Measurements from ENCODE around the gene TMEM63B.
"Not testable (repeated sequence)": the region's sequence is repeated elsewhere in the genome, so short reads cannot be mapped to it uniquely, and the experiment has no call there.

TMEM63B gene

DNA sequence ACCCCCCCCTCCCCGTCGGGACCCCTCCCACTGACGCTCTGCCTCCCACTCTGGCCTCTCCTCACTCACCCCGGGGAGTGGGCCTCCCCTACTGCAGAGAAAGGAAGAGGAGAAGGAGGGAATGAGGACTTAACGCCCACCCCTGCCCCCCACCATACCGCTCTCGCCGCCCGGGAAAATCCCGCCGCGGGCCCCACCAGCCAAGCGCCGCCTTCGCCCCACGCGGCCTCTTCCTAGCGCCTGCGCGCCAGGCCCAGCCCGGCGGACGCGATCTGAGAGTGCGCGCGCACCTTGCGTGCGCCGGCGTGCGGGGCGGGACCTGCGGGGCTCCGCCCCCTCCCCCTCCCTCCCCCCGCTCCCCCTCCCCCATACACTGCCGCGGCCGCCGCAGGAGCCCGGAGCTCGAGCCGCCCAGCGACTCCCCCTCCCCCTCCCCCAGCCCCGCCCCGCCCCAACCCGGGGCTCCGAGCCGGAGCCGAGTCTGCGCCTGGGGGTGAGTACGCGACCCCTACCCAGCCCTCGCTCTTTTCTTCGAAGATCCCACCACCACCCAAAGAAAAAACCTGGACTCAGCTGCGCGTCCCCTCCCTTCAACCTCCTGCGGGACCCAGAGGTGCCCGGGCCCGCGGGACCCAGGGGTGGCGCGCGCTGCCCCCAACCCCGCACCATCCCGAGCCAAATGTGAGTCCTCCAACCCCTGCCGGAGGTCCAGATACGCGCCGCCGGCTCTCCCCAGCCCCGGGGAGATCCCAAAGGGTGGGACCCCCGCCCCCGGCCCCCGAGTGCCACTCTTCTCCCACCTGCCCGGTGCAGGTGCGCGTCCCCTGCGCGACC, at the start of gene TMEM63B, which contains the start of gene MRPL14:
TSS of gene TMEM63B (plus strand) at position 369 of the 834 bp plus-strand sequence. CDS start 7,031 bp downstream, outside the sequence.
TSS of gene MRPL14 (minus strand) at position 267 of the 834 bp plus-strand sequence. CDS start 10,841 bp downstream, outside the sequence.
- peak; percentile 90 for DNase-seq

DNA sequence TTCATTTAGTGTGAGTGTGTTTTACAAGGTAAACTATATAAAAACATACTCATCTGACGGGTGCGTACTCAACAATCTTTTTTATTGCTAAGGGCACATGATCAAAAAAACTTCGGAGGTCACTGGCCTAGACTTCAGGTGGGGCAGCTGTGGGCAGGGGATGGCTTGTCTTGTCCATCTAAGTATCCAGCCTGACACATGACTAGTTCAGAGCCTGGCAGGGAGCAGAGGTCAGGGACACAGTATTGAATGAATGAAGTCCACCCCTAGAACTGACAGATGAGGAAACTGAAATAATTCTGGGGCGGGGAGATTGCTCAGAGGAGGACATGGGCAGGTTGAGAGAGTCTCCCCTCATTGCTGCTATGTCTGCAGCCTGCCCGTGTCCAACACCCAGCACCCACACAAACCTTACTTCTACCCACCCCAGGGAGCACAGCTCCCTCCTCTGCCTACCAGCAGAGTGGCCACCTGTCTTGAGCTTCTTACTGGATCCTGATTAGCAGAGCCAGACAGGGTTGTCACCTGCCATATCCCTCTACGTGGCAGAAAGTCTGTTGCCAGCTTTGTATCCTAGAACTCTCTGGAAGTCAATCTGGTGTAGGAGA, 49.0 kb upstream of the TMEM63B start:
- DNase-seq: no peak

DNA sequence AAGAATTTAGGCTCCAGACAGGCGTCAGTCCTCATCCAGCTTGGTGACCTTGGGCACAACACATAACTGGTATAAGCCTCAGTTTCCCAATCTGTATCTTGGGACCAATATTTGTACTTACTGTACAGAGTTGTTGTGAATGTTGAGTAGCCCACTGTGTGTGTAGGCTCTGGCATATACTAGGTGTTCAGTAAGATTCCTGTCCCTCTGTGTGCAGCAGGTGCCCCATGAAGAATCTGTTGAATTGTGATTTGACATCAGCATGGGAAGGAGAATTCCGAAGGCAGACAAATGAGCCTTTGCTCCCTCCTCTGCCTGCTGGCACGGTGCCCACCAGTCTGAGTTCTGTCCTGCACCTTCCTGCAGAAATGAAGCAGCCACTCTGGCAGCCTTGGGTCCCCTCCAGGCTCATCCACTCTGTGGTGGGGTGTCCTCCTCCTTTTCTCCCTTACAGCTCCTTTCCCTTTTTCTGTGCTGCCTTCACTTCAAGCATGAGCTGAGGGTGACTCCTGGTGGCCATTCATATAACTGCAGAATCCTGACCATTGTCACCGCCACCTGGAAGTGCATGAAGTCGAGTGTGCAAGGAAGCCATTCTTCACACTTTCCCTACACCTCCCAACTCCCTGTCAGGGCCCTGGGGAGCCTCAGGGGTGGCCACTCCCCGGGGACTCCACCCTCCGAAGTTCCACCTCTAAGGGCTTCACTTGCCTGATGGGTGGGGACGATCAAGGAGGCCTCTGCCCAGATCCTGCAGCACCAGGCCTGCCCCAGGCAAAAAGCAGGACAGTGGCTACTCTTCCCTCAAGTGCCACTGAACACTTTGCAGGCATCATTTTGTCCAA, 48.3 kb upstream of the TMEM63B start:
- DNase-seq: peak; percentile 76

DNA sequence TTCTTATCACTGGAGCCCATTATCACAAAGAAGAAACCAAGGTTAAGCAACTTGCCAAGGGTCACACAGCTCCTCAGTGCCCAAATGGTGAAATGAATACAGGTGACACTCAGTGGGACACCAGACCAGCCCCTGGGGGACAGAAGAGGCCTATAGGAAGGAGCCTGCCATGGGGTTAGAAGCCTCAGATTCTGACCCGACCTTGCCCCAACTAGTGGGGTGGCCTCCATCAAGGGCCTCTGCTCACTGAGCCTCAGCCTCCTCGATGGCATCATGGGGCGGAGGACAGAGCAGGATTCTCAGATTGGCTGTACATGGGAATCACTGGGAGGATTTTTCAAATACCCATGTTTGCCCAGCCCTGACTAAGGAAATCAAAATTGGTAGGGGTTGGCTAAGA, 47.7 kb upstream of the TMEM63B start:
- no peak for DNase-seq

DNA sequence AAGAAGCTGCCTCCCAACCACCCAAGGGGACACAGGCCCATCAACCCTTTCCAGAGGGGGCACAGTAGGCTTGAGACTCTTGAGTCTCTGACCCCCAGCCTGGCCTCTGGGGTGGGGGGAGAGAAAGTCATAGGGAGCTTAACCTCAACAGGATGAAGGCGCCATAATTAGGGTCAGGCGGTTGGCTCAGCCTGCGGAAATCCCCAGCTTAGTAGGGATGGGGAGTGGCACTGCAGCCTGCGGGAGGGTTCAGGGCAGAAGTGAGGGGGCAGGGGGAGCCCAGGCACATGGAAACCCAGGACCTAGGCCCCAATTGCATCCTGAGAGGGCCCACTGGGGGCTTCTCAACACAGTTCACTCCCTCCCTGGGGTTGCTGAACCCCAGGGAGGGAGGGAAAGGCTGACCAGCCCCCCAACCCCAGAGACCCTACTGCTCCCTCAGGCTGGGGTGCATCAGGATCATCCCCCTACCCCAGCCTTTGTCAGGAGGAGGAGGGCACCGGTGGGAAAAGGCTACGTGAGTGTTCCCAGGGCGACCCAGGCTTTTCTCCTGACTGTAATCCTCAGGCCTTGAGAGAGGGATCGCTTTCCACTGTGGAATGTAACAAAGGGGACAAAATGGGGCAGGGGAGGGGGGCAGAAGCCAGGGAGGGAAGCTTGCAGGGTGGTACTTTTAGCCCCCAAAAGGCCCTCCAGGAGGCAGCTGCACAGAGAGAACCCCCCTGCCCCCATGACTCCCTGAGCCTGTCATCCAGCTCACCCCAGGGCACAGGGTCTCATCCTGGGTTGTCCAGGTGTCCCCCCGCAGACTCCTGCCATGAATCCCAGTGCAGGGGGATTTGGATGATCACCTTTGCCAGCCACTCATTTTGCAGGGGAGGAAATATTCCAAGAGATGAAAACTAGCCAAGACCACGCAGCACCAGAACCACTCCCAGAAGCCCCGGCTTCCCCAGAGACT, 46.5 kb upstream of the TMEM63B start:
- DNase-seq: no peak

DNA sequence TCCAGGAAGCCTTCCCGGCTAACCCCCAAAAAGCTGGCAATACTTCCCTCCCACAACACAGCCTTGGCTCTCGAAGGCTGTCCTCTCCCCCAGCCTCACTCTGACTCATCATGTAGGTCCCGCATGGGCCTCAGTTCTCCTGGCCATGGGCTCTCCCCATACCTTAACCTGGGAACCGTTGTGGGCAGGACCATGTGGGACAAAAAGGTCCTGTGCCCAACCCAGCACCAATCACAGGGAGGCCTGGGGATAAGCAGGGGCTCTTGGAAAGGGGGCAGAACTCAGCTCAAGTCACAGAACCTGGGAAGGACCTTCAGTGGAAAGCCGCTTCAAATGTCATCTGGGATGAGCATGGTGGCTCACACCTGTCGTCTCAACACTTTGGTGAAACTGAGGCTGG, 45.6 kb upstream of the TMEM63B start:
- no peak for DNase-seq

DNA sequence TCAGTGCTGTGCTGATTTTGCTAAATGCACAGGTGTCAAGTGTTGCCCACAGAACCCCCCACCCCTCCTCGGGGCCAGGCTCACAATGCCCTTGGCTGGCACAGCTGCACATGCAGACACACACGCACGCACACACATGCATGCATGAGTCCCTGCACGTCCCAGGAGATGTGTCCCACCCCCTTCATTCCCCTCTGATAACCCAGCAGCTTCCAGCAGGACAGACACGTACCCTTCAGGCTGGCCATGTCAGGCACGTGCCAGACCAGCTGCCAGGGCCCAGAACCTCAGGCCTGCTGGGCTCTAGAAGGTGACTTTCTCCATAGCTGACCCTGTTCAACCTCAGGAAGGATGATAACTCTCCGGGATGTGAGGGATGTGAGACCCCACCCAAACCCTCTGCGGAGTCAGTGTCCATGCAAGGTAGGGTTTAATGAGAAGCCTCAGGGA, 44.5 kb upstream of the TMEM63B start:
- DNase-seq: no peak

DNA sequence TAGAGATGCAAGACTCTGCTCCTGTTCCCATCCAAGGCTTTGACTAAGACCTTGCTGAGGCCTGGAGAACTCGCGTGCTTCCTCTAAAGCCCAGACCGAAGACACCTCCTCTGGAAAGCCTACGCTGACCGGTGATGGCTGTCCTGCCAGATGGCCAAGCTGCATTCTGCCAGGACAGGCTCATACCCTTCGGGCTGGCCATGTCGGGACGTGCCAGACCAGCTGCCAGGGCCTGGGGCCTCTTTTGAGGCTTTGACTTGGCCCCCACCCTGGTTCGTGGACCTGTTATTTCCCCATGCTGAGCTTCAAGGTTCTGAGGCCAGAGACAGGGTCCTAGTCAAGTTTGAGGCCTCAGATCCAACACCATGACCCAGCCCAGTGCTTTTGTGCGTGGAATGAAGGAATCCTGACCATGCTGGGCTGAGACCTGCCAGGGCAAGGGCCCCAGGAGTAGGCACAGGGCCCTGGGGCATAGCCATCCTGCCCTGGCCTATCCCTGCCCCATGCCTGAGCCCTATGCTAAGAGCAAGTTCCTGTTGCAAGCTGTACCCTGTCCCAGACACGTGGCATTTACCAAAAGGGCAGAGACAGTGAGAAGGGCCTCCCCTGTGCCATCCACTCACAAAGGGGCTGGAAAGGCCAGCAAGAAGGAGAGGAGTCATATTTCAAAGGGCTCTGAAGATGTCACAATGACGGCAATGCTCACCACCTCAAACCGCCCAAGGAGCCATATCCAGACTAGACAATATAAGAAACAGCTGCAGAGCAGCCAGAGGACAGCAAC, 42.9 kb upstream of the TMEM63B start:
- DNase-seq: no peak

DNA sequence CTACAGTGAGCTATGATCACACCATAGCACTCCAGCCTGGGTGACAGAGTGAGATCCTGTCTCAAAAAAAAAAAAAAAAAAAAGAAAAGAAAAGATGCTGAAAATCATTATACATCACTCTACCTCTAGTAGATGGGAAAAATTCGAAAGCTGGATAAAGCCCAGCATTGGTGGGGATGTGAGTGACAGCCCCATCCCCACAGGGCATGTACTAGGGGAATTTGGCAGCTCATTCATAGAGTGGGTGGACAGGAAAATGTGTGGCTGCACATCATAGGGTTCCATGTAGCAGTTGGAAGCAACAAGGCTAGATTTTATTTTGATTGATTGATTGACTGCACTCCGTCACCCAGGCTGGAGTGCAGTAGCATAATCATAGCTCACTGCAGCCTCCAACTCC, 42.1 kb upstream of the TMEM63B start:
- DNase-seq: no peak

DNA sequence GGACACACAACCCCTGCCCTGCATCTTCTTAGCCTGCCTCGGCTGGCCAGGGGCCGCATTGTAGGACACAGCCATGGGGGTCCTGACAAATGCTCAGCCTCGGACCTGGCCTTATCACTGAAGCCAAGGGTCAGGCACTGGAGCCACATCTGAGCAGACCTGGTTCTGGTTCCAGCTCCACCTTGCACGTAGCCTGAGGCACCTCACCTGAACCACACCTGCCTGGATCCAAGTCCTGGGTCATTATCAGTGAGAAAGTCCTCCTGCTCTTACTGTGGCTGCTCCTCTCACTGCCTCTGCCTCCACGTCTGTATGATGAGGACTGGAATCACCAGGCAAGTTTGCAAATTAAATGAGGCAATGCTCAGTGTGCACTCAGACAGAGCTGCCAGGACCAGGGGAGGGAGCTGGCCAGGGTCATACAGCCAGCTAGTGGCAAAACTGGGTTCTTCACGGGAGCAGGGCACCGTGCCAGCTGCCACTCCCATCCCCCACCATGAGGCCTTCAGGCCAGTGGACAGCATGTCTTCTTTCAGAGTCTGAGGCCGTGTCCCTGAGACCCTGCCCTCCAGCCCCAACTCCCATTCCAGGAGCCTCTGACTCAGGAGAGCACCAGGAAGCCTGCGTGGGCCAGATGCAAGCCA, 40.3 kb upstream of the TMEM63B start:
- no peak for DNase-seq

DNA sequence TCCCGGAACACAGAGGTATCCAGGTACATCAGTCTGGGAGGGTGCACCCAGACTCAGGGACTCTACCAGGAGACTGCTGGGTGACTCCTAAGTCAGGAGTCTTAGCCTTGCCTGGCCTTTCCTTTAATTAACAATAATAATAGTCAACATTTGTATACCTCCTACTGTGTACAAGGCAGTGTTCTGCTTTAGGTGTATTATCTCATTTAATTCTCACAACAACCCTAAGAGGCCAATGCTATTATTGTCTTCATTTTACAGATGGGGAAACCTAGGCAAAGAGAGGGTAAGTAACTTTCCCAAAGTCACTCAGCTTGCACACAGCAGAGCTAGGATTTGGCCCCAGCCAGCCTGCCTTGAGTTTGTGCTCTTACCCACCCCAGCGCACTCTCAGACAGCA, 39.7 kb upstream of the TMEM63B start:
- no peak for DNase-seq

DNA sequence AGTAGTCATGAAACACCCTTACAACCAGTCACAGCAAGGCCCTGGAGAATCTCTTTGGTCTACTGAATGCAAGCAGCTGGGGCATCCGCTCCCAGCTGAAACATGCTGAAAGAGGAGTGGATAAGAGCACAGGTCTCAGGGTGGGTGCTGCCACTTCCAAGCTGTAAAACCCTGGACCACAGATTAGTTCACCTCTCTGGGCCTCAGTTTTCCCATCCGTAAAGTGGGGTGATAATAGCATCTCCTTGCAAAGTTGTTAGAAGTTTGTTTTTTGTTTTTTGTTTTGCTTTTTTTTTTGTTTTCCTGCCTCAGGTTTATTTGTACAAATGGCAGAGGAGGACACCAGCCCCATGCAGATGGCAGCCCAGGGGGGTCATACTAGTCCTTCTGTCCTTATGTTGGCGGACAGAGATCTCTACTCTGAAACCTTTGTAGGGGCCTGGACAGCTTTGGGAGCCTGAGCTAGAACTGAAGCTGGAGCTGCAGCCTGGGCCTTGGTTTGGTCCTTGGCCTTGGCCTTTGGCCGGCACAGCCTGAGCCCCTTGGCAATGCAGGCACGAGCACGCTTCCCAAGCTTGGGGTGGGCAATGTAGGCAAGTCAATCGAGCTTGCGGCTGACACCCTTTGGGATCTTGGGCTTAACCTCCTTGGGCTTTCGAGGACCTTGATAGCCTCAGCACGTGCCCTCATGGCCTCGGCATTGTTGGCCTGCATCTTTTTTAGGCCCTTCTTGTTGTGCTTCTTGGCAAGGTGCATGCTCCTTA, 38.3 kb upstream of the TMEM63B start:
- no peak for DNase-seq

DNA sequence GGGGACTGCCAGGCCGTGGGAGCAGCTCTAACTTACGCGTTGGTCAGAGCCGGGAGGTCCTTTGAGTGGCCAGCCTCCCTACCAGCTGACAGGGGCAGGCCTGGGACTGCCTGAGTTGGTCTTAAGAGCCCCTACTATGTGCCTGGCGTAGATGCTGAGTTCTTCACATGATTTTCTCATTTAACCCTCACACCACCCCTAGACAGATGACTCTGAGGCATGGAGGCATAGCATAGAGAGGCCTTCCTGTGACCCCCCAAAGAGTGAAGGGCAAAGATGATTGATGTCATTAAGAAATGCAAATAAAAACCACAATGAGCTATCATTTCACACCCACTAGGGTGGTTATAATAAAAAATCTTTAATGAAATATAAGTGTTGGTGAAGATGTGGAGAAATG, 36.9 kb upstream of the TMEM63B start:
- no peak for DNase-seq

DNA sequence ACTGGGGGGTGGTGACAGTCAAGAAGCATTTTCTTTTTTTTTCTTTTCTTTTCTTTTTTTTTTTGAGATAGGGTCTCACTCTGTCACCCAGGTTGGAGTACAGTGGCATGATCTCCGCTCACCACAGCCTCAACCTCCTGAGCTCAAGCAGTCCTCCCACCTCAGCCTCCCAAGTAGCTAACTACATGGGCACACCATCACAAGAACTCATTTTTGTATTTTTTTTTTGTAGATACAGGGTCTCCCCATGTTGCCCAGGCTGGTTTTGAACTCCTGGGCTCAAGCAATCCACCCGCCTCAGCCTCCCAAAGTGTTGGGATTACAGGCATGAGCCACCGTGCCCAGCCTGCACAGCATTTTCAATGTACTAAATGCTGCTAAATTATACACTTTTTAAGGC, 36.0 kb upstream of the TMEM63B start:
- not testable (repeated sequence) for DNase-seq

DNA sequence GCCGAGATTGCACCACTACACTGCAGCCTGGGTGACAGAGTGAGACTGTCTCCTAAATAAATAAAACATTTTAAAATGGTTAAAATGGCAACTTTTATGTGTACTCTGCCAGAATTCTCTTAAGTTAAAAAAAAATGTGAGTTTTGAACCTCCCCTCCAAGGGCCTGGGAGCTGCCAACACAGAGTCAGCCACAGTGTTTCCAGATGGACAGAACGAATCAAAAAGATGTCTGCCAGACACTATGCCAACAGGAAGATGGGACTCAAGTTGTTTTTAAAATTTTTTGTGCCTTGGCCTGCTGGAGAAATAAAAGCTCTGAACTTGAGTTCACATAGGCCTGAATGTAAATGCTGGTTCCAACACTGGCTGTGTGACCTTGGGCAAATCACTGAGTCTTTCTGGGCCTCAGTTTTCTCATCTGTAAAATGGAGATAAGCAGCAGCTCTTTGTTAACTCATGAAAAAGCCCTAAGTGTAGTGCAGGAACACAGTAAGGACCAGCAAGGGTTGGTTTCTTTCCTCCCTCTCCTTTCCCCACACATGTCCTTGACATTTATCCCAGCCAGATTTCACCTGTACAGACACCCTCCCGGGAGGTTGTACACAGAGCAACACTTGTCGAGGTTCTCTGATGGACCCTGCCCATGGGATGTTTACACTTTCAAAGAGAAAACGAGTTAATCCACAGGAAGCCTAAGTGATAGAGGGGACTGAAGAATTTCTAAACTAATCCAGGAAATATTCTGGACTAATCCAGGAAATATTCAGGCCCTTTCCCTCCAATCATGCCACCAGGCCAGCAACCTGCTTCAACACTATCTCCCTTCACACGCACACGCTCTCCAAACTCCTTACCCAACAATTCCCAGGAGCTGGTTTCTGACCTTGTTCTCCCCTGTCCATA, 35.1 kb upstream of the TMEM63B start:
- DNase-seq: no peak

DNA sequence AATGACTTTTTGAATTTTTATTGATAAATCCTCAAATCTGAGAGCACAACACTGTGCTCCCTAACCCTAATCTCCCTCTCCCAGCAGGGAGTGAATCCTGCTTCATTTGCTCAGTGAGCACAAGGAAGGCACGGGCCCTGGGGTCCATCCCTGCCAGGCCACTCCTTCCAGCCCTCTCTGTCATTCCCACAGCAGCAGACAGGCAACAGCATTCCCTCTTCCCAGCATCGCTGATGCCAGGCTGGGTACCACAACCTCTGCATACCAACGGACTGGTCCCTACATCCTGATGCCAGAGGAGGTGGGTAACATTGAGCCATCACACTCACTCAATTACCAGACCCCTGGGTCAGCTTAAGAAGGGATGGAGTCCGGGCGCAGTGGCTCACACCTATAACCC, 34.3 kb upstream of the TMEM63B start:
- no peak for DNase-seq

DNA sequence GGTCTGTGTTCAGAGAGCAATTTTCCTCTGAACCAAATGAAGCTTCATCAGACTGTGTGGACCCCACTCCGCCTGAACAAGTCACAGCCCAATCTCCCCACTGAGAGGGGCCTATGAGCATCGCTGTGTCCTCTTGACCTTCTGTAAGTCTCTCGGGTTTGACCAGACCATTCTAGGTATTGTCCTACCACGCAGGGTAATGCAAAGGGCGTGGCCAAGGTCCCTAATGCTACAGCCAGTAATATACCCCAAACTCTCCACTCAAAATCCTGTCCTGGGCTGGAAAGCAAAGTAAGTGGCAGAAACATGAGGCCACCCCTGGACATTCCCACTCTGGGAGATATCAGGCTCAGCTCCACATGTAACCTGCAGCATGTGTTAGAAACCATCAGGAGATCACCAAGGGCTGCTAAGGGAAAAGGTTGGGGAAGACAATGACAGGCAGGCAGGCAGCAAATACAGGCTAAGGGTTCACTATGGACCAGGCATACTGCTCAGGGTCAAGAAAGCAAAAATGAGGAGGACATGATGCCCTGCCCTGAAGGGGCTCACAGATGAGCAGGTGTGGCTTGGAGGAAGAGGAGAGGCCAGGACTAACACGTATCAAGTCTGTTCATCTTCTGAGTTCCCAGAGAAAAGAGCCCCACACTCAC, 33.5 kb upstream of the TMEM63B start:
- no peak for DNase-seq

Measured in CD4-positive, alpha-beta T cell treated with Interleukin-17A for 4 hours (primary cell).